Activated T-cell treated with anti-CD3 and anti-CD28 coated beads, Interleukin-2, amount 50 U/mL, for 1 hour (primary cell): ENCODE data around the gene SNX10.
"Not testable (repeated sequence)": the region's sequence is repeated elsewhere in the genome, so short reads cannot be mapped to it uniquely, and the experiment has no call there.

Source experiments
- DNase-seq: peaks from one replicate; pipeline ENCODE4 v3.0.0-alpha.2; 2020

SNX10 gene, protein sequence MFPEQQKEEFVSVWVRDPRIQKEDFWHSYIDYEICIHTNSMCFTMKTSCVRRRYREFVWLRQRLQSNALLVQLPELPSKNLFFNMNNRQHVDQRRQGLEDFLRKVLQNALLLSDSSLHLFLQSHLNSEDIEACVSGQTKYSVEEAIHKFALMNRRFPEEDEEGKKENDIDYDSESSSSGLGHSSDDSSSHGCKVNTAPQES

DNA sequence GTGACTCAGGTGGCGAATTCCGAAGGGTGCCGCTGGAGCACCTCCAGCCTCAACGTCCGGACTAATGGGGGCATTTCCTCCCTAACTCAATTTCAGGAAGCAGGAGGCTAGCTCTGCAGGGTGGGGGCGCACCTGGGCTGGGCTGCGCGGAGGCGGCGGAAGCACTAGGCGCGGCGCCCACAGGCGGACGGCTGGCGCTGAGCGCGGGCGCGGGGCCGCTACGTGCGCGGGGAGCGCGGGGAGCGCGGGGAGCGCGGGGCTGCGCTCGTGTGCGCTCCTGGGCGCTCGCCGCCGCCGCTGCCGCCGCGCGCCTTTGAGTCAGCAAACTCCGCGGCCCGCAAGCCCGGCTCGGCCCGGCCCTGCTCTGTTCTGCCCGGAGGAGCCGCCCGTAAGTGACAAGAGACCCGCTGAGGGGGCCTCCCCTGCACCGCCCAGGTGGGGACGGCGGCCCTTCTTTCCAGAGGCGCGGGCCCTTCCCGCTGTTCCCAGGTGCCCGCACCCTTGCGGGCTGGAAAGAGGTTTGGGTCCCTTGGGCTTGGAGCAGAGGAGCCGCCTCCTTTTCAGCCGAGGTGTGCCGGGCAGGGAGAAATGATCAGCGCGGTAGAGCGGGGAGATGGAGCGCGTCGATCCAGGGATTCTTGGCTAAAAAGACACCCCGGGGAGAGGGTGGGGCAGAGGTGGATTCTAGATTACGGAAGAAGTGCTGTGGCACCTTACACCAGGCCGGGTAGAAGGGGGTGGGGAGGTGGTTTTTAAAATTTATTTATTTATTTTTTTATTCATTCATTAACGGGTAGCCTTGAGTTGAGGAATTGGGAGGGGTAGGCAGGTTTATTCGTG, at the start of gene SNX10:
SNX10 (plus strand) TSS at position 164 of the 840 bp plus-strand sequence. CDS start 54,581 bp downstream, outside the sequence.
- DNase-seq: peak; percentile 76

DNA sequence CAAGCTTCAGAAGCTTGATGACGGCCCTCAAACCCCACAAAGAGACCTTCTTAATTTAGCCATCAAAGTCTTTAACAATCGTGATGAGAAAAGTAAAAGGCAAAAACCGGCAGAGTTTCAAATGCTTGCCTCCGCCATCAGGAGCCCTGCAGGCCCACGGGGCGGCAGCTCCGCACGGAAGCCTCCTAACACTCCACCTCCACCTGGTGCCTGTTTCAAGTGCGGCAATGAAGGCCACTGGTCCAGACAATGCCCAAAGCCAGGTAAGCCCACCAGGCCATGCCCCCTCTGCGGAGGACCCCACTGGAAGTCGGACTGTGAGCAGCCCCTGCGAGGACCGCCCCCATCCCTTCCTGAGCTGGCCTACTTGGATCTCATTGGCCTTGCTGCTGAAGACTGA, 46.5 kb upstream of the SNX10 start:
- DNase-seq: no peak

DNA sequence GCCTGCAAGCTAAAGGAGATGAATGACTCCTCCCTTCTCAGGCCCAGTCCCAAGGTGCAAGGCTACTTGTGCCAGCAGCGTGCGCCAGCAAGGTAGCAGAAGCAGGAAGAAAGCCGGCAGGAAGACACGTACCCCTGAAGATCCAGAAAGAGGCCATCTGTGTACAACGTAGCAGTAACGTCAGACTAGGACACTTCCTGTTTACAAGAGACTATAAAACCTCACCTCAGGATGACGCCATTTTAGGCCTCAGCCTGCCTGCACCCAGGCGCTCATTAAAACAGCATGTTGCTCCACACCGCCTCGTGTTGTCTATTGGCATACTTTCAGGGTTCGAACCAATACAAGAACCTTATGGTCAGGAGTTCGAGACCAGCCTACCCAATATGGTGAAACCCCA, 41.4 kb upstream of the SNX10 start:
- DNase-seq: no peak

DNA sequence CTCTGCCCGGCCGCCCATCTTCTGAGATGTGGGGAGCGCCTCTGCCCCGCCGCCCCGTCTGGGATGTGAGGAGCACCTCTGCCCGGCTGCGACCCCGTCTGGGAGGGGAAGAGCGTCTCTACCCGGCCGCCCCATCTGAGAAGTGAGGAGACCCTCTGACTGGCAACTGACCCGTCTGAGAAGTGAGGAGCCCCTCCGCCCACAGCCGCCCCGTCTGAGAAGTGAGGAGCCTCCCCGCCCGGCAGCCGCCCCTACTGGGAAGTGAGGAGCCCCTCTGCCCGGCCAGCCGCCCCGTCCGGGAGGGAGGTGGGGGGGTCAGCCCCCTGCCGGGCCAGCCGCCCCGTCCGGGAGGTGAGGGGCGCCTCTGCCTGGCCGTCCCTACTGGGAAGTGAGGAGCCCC, 29.8 kb upstream of the SNX10 start:
- not testable (repeated sequence) for DNase-seq

DNA sequence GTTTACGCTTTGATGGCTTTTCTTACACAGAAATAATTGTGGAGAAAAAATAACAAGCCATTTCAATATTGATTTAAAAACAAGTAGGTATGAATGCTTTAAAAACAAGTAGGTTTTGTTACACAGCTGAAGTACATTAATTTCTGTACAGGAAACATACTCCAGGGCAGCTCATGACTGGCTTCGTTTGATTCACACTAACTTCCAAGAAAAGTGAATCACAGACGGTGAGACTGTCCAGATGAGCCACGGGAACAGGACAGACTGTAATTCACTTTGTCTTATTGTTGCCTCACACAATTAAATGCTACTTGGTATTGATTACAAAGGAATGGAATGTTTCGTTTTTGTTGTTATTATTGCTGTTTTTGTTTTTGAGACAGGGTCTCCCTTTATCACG, 26.6 kb upstream of the SNX10 start:
- no peak for DNase-seq

DNA sequence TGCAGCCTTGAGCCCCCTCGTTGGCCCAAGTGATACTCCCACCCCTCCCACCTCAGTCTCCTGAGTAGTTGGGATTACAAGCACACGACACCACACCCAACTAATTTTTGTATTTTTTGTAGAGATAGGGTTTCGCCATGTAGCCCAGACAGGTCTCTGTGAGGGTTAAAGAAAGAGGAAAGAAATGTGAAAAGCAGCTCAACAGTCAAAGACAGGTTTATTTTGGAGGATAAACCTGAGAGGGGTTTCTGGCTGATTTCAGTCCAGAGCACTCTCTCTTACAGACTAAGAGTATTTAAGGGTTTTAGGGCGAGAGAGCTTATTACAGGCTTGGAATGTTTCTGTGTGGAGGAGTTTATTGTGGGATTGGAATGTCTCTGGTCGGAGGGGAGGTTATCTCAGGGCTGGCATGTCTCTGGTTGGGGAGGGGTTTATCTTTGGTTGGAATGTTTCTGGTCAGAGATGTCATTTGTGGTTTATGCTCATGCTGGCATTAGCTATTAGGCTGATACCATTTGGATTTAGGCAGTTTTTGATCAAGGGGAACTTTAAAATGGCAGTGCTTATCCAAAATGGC, 26.1 kb upstream of the SNX10 start:
- no peak for DNase-seq

DNA sequence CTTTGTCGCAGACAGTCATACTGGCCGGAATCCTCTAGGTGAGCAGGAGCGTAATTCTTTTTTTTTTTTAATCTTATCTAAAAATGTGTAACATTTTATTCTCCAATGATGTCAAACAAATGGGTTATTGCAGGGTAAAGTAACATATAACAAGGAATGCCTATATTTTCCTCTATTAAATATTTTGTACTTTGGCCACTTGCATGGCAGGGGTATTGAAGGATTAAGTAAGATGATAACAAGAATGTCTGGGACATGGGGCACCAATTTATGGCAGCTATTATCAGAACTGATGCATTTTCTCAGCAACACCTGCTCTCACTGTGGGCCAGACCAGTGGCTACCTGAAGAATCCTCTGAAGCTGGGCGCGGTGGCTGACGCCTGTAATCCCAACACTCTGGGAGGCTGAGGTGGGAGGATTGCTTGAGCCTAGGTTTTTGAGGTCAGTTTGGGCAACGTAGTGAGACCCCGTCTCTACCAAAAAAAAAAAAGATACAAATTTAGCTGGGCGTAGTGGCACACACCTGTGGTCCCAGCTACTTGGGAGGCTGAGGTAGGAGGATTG, 24.0 kb upstream of the SNX10 start:
- no peak for DNase-seq

DNA sequence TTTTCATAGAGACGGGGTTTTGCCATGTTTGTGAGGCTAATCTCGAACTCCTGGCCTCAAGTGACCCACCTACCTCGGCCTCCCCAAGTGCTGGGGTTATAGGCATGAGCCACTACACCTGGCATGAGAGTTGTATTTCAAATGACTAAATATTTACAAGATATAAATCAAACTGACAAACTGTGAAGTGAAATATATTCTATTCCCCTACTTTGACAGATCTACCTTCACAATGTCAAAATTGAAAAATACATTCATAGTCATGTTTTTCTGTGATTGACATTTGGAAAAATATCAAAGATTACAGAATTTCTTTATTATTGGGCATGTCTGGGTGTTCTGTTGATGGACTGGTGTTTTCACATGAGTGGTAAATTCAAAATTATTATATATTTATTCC, 16.4 kb upstream of the SNX10 start:
- DNase-seq: no peak

DNA sequence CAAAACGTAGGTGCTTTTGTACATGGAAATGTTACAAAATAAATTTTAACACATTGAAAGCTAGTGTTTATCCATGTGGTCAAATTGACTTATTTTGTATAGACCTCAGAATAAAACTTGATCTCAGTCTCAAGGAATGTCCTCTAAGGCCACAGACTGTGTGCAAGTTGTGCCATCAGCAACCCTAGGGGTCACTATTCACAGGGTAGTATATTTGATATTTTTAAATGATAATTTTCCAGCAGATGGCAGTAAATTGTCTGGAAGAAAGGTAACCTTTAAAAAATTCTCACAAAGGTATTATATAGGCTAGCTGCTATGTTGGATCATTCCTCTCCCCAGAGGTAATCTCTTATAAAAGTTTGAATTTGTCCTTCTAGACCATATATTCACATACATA, 12.9 kb upstream of the SNX10 start:
- no peak for DNase-seq

DNA sequence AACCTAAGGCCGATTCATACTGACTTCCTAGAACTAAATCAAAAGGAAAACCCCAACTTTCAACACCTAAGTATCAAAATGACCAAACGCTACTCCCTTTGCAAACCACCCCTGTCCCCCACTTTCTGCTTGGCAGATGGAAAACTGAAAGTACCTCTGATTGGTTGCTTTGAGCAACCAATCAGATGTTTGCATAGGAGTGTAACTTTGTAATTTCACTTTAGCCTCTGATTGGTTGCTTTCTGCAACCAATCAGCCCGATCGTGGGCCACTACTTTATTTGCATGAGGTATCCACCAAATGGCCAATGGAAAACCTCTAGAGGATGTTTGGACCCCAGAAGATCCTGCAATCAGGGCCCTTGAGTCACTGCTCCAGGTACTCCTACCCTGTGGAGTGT, 12.3 kb upstream of the SNX10 start:
- DNase-seq: no peak

DNA sequence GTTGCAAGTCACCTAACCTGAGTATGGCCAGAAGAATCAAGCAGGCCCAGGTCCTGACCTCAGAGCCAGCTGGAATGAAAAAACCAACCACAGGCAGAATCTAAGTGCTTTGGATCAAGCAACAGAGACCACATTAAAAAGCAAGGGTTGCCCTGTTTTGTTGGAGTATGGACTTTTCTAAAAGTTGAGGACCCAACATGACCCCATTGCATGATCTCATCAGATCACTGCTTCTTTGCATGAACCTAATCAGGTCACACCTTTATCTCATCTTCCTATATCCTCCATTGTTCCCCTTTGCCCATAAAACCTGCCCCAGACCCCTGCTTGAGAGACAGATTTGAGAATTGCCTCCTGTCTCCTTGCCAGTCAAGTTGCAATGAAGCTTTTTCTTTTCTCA, 11.6 kb upstream of the SNX10 start:
- no peak for DNase-seq

DNA sequence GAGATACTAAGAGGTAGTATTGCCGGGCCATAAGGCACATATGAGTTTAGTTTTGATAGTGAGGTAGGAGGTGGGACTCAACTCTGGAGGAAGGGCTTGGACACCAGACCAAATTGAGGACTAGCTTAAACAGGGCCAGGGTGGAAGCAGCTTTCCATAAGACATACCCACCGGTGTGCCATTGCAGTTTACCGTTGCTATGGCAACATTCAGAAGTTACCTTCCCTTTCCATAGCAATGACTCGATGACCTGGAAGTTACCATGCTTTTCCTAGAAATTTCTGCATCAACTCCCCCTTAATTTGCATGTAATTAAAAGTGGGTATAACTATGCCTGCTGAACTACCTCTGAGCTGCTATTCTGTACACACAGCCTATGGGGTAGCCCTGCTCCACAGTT, 10.9 kb upstream of the SNX10 start:
- no peak for DNase-seq

DNA sequence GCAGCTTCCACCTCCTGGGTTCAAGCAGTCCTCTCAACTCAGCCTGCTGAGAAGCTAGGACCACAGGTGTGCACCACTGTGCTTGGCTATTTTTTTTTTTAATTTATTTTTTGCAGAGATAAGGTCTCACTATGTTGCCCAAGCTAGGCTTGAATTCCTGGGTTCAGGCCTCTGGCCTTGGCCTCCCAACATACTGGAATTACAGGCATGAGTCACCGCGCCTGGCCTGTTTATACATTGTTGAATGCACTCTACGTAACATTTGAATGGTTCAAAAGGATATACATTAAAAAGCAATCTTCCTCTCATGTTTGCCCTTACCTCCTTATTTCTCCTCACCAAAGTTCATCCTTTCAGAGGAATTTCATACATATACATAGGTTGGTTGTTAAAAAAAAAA, 7.2 kb upstream of the SNX10 start:
- DNase-seq: no peak

DNA sequence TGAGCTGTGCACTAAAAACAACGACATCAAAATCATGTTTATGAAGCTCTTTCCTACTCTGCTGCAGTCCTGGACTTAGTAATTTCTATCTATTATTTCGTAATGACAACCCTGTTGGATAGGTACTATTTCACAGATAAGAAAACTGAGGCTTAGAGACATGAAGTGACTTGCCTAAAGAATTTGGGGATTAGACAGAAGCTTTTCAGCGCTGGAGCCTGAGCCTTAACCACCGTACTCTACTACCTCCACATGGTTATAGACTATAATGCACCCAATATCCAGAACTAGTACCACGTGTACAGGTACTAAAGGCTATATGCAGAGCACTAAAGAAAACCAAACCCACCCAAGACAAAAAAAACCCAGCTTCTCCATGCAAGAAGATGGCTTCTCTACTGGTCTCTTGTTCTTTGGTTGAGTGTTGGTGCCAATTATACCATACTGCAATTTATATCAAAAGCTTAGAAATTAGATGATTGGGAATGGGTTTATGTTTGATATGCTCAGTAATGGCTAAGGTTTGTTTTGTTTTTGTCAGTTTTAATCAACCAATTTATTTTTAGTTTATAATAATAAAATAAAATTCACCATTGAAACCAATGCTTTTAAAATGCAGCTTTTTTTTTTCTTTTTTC, 6.5 kb upstream of the SNX10 start:
- DNase-seq: no peak

DNA sequence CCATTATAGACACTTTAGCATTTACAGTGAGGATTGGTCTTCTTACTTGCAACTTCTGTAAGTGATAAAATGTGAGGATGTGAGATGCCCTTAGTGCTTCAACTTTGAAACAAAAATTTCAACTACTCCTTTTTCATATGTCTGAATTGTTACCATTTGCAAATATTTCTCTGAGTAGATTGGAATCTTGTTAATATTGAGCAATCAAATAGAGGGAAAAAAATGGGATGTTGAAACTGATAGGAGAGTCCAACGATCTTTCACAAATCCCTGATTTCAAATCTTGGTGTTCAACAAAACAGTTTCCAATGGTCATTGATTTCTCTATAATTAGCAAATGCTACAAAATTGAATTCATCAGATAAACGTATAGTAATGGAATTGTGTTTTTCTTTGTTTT, 5.5 kb upstream of the SNX10 start:
- DNase-seq: no peak

DNA sequence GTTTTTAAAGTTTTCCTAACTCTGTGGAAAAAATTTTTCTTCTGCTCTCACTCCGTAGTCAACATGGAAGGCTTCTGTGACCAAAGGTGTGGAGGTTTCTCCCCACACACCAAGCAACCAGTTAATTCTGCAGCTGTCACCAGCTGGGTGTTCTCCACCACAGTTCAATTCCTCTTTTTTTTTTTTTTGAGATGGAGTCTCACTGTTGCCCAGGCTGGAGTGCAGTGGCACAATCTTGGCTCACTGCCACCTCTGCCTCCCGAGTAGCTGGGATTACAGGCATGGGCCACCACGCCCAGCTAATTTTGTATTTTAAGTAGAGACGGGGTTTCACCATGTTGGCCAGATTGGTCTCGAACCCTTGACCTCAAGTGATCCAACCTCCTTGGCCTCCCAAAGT, 3.5 kb upstream of the SNX10 start:
- not testable (repeated sequence) for DNase-seq

DNA sequence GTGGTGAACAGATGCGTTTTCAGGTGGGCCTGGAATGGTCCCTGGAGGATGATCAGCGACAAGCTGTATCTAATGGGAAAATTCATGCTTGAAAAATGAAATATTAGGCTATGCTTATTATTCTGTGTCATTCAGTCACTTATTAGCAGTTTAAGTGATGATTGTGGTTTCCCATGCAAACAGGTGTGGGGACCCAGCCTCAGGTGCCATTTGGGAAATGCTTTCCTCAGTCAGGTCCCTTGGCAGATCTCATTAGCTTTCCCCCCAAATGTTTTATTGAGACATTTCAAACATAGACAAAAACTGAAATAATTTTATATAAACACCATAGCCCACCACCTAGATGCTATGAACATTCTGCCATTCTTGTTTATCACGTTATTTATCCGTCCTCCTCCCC, 411 bp upstream of the SNX10 start:
- DNase-seq: no peak

DNA sequence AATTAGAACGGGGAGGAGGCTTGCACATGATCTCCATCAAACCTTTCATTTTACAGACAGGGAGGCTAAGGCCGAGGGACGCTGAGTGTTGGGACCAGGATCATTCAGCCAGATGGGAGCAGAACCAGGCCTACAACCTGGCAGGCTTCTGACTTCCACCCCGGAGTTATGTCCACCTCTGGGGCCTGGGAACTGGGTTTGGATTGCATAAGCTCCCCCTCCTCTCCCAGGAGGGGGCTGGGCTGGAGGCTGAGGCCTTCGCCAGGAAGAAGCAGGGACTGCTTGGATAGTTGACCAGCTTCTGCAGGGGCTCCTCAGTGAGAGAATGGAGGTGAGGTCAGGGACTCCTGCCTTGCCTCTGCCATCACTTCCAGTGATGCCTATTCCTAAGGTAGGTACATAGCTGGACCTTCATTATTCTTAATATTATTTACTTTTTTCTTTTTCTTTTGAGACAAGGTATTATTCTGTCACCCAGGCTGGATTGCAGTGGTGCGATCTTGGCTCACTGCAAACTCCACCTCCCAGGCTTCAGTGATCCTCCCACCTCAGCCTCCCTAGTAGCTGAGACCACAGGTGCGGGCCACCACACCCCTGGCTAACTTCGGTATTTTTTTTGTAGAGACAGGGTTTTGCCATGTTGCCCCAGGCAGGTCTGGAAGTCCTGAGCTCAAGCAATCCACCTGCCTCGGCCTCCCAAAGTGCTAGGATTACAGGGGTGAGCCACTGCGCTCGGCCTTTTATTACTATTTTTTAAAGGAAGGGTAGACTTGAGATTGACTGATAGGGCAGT, 1.3 kb downstream of the SNX10 start:
- no peak for DNase-seq

DNA sequence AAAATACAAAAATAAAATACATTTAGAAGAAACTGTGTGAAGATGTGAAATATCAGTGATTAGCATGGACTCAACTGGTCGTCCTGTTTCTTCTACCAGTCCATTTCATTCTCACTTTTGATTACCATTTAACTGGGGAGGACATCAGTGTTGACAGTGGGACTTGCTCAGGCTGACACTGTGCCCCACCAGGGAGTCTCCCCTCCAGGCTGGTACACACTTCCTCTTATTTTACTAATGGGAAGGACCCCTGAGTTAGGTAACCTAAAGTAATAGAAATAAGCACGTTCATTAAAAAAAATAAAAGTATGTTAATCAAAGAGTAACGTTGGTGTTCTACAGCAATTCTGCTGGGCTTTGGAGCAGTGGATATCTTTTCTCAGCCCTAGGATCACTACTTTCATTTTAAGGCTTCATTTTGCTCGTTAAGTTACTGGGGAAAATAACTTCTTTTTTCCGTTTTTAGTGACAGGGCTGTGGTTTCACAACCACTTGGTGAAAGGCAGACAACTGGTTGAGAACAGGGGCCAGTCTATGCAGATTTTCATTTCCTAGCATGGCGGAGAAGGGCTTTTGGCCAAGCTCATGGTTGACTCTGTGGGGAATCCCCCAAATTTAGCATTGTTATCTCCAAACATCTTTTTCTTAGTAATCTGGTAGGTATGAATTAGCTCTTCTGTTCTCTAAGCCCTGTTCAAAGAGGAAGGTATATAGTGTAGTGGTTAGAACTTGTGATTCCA, 2.1 kb downstream of the SNX10 start:
- DNase-seq: peak; percentile 36

DNA sequence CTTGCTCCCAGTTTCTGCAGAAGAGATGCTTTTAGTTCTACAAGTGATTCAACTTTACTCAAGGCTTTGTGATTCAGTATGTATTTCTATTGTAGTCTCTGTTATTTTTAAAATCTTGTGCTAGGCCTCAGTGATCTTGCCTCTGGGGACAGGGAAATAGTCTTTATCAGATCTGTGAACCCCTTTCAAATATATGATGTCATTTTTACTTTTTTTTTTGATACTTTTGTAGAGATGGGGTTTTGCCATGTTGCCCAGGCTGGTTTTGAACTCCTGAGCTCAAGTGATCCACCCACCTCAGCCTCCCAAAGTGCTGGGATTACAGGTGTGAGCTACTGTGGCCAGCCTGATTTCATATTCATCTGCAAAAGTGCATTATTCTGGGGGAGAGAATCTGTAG, 3.4 kb downstream of the SNX10 start:
- DNase-seq: no peak

DNA sequence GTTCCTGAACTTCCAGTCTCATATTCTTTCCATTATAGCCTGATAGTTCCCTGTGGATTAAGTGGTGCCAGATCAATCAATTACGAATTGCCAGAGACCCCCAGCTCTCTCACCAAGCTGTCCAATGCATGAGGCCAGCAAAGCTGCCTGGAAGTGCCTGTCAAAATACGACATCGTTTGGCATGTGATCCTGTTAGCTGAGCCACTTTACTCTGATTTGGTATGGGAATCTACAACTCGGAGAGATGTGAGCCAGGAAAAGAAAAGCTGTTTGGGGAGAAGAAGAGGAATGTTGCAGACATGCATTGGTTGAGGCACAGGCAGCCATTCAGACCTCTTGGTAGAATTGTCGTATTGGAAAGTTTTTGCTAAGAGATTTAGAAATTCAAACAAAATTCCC, 3.9 kb downstream of the SNX10 start:
- no peak for DNase-seq

DNA sequence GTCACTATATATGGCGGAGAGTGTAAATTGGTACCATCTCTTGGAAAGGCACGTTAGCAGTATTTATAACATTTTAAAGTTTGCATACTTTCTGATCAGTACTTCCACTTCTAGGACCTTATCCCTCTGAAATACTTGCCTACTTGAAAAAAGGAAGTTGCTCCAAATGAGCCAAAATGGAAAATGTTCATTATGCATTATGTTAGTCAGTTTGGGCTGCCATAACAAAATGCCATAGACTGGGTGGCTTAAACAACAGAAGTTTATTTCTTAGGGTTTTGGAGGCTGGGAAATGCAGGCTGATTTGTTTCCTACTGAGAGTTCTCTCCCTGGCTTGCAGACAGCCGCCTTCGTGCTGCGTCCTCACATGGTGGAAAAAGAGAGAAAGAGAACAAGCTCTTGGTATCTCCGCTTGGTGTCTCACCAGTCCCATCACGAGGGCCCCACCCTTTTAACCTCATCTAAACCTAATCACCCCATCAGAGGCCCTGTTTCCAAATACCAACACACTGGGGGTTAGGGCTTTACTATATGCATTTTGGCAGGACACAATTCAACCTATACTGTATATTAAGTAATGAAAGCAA, 6.9 kb downstream of the SNX10 start:
- no peak for DNase-seq
